Stomach smooth muscle (tissue), 2 donors: Measurements from ENCODE around the gene EML3.

Experiments used
- H3K27ac ChIP-seq: one replicate; pipeline ENCODE4 v1.7.0; 2013; ENCODE audit warnings: mild to moderate bottlenecking, low read length, inconsistent platforms
- H3K27me3 ChIP-seq, 2 donors: one replicate each; pipeline ENCODE4 v1.7.0; 2013; ENCODE audit warnings: low read length in 2 of 2; ENCODE audit not compliant: insufficient read depth in 2 of 2, control insufficient read depth in 1 of 2
- H3K36me3 ChIP-seq, 2 donors: one replicate each; pipeline ENCODE4 v1.7.0; 2013; ENCODE audit warnings: low read length in 2 of 2; ENCODE audit not compliant: control insufficient read depth in 2 of 2, insufficient read depth in 2 of 2
- H3K4me1 ChIP-seq: one replicate; pipeline ENCODE4 v1.7.0; 2013; ENCODE audit warnings: low read length; ENCODE audit not compliant: control insufficient read depth, insufficient read depth
- H3K4me3 ChIP-seq, 2 donors: one replicate each; pipeline ENCODE4 v1.7.0; 2013; ENCODE audit warnings: low read length in 2 of 2
- H3K9ac ChIP-seq, 2 donors: one replicate each; pipeline ENCODE4 v1.7.0; 2013; ENCODE audit warnings: low read length in 2 of 2, mild to moderate bottlenecking in 1 of 2
- H3K9me3 ChIP-seq, 2 donors: one replicate each; pipeline ENCODE4 v1.7.0; 2013; ENCODE audit warnings: low read length in 2 of 2; ENCODE audit not compliant: control insufficient read depth in 2 of 2
- donor health status: healthy.
- donor health status: Pancreatic carcinoma.

Gene EML3

DNA sequence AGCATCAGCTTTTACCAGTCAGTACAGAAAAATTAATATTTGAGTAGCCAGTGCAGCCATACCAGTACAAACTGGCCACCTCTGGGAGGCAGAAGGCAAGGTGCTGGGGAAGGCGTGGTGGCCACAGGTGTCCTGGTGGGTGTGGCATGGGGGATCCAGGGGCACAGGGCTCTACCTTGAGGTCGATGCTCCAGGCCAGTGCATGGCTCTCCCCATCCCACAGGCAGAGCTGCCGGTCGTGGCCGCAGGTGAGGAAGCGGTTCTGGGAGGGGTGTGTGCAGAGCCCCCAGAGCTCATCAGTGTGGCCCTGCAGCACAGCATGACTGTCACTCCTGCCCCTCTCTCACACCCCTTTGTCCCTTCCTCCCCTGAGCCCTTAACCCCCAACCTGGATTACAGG is 7.1 kb downstream of the EML3 start:
- H3K27ac ChIP-seq, result no peak overlapping the region

DNA sequence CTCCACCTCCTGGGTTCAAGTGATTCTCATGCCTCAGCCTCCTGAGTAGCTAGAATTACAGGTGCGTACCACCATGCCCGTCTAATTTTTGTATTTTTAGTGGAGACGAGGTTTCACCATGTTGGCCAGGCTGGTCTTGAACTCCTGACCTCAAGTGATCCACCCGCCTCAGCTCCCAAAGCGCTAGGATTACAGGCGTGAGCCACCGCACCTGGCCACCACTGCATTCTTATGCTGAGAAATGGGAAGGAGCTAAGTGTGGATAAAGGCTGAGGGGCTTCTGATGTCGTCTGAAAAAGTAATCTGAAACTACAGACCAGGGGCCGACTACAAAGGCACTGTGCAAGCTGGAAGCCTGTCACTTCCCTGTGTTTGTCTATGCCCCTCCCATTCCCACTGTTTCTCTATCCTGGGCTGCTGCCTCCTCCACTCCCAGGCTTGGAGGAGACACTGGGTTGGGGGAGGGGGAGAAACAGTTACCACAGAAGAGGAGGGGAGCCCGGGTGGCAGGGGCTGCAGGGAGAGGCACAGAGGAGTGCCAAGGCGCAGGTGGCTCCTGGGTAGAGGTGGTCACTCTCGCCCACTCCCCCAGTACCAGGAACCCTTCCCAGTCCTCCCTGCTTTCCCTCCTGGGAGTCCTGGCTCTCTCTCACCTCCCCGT is 8.0 kb downstream of the EML3 start:
- Histone ChIP-seq H3K4me3 (no peak overlapping the region), H3K9me3 (no peaks in the 10 kb centered on the region), H3K9ac (peak overlapping the region in 1 of 2 donors; percentile 13), H3K4me1 (peaks cover 38% of the 10 kb centered on the region), H3K27me3 (no peaks in the 10 kb centered on the region), H3K27ac (no peak overlapping the region), H3K36me3 (peaks cover 14% of the 10 kb centered on the region in 2 donors)

More for the DNA sequence above, 7.1 kb downstream of the EML3 start:
- Histone ChIP-seq H3K27me3 (no peaks in the 10 kb centered on the region), H3K4me3 (no peak overlapping the region), H3K36me3 (peaks cover 14 to 16% of the 10 kb centered on the region in 2 donors), H3K9me3 (no peaks in the 10 kb centered on the region), H3K4me1 (peaks cover 34% of the 10 kb centered on the region), H3K9ac (no peak overlapping the region)

DNA sequence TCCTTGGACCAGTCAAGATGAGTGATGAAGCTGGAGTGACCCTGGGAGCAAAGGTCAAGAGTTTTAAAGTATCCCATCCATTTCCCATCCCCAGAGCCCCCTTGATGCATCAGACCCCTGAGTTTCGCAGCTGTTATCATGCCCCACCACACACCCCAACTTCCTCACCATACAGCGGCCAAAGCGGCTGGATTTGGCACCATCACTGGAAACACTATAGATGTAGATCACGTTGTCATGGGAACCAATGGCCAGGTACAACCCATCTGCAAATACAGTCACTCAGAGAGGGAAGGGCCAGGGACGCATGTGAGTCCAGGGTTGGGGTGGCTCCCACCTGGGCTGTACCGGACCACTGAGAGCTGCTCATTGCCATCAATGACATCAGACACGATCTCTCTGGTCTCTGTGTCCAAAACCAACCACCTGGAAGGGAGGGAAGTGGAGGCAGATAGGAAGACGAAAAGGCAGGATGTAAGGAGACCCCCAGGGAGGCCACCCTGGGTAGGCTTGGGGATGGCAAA is 8.7 kb downstream of the EML3 start:
- Histone ChIP-seq H3K27ac (no peak overlapping the region), H3K9ac (no peak overlapping the region), H3K27me3 (no peaks in the 10 kb centered on the region), H3K9me3 (no peaks in the 10 kb centered on the region), H3K4me3 (no peak overlapping the region), H3K36me3 (peaks cover 10 to 12% of the 10 kb centered on the region in 2 donors), H3K4me1 (peaks cover 42% of the 10 kb centered on the region)

DNA sequence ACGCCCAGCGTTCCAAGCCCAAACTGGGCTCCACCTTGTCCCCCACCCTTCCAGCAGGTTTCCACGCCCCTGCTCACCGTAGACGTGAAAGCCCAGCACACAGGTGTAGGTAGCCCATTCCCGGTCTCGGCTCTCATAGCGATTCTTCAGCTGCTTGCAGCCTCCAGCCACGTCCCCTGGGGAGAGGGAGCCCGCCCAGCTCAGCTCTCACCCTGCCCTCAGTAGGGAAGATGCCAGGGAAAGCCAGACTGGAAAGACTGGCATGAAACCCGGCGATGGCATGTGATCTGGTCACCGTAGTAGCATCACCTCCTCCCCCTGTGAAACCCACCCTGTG is 9.5 kb downstream of the EML3 start:
- no peaks in the 10 kb centered on the region for H3K27me3 ChIP-seq
- peak overlapping the region; percentile 89 for H3K27ac ChIP-seq
- H3K9me3 ChIP-seq, result no peaks in the 10 kb centered on the region
- peak overlapping the region; percentile 72 to 89 for H3K4me3 ChIP-seq
- peaks cover 50% of the 10 kb centered on the region for H3K4me1 ChIP-seq
- H3K36me3 ChIP-seq, result peaks cover 10 to 12% of the 10 kb centered on the region in 2 donors
- peak overlapping the region; percentile 52 to 72 for H3K9ac ChIP-seq

DNA sequence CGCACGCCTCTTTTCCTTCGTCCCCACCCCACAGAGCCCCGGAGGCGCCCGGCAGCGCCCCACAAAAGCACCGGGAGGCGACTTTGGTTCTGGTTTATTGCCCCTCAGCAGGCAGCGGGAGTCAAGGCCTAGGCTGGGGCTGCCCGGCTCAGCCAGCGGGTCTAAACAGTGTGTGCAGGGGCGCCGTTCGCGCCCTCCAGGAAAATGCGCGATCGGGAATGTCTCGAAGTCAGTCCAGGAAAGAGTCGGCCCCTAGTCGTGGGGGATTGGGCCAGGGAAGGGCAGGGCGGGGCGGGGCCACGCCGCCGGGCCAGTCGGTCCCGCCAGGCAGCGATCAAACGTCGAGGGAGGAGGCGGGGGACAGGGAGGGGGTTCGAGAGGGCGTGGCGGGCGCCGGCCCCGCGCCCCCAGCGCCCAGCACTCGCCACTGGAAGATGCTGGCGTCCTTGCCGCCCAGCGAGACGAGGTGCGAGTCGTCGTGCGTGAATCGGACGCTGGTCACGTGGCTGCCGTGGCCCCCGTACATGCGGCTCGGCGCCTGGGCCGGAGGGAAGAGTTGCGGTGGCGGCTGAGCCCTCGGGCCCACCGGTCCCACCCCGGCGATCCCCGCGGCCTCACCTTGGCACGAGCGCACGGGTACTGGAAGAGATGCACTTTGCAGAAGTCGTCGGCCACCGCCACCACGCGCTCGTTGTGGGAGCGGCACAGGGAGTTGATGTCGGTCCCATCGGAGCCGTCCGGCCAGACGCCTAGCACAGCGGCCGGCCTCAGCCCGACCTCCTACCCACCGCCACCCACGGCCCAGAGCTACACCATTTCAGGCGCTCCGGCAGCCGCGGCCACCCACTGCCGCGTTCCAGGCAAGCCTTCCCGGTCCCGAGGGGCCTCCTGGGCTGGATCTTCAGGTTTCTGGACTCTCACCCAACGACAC is 10.2 kb downstream of the EML3 start:
- Histone ChIP-seq H3K9me3 (no peaks in the 10 kb centered on the region), H3K27me3 (no peaks in the 10 kb centered on the region), H3K4me1 (peaks cover 51% of the 10 kb centered on the region), H3K27ac (peak overlapping the region; percentile 89), H3K4me3 (peak overlapping the region; percentile 72 to 89), H3K9ac (peak overlapping the region; percentile 52 to 72), H3K36me3 (peaks cover 15 to 18% of the 10 kb centered on the region in 2 donors)

DNA sequence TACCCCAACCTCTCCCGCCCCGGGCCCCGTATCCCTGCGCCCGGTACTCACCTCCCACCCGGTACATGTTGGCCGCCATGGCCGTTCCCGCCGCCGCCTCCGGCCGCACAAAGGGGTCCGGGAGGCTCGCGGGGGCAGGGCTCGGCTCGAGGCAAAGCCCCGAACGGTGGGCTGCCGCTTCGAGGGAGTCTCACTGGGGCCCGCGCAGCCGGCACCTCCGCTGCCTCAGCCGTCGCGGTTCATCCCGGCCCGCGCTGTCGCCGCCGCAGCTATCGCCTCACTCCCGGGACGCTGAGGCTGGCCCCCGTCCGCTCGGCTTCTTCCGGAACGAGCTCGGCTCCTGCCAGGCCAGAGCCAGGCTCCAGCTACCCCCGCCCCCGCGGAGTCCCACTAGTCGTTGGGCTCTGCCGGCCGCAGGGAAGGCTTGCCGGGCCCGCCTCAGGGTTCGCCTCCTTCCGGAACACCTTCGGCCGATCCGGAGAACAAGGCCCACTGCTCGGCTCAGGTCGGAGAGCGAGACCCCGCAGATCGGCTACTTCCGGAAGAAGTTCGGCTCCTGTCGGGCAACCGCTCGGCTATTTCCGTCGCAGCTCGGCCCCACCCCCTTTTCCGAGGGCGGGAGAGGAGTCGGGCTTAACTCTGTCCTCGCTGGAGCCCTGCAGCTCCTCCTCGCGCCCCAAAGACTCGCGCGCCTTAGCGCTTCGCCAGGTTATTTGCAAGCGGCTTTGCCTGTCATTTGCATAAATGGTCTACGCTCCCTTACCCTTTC is 11.0 kb downstream of the EML3 start, which contains the start of gene MTA2:
Gene MTA2, minus strand, starts transcription at position 494 of the 769 bp plus-strand sequence. Its CDS starts 415 bp downstream, at position 79.
- peak within 1 kb of the TSS; percentile 88 to 90 for H3K9ac ChIP-seq
- peaks cover 19 to 24% of the 10 kb centered on the region in 2 donors for H3K36me3 ChIP-seq
- peak within 1 kb of the TSS; percentile 89 for H3K27ac ChIP-seq
- peaks cover 51% of the 10 kb centered on the region for H3K4me1 ChIP-seq
- no peaks in the 10 kb centered on the region for H3K9me3 ChIP-seq
- H3K4me3 ChIP-seq, result peak within 1 kb of the TSS; percentile 76 to 89
- no peaks in the 10 kb centered on the region for H3K27me3 ChIP-seq

DNA sequence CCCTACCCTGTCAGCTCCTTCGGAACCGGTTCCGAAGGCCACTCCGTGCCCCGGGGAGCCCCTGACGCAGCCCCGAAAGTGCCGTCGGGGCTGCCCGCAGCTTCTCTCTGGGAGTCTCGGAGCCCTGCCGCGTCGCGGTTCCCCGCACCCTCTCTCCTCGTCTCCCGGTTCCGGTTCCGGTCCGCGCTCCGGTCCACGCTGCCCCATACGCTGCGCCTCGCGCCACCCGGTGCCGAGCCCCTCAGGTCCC is 11.5 kb downstream of the EML3 start:
- Histone ChIP-seq H3K4me3 (peak overlapping the region; percentile 76 to 89), H3K36me3 (peaks cover 22 to 28% of the 10 kb centered on the region in 2 donors), H3K9ac (peak overlapping the region; percentile 88 to 90), H3K27ac (peak overlapping the region; percentile 89), H3K4me1 (peaks cover 51% of the 10 kb centered on the region), H3K9me3 (no peaks in the 10 kb centered on the region), H3K27me3 (no peaks in the 10 kb centered on the region)

DNA sequence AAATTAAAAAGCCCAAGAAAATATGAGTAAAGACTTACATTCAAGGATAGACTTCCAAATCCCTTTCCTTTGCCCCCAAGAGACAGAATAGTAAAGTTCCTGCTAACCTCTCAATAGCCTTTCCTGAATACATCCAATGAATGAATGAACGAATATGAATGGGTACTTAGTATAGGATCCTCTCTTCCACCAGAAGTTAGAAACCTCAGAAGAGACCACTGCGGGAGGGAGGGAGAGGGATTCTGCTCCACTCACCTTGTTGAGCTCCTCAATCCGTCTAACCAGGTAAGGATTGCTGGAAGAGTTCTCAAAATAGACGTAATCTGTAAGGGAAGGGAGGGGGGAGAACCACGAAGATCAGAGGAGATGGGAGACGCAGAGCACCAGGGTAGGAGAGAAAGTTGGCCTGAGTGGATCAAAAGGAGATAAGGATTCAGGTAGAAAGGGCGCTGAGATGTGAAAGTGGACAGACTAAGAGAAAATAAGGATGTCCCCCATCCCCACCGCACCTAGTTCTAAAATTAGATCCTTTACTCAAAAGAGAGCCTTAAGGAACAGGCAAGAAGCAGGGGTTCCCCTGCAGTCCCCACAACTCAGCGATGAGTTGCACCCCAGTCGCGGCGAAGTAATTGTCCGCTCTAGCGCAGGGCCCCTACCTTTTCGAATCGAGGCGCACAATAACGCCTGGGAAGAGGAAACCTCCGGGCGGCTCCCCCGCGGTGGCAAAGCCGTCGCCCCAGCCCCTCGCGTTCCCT is 12.0 kb downstream of the EML3 start:
- H3K9ac ChIP-seq, result peak overlapping the region; percentile 88 to 90
- H3K27ac ChIP-seq, result peak overlapping the region; percentile 89
- peaks cover 51% of the 10 kb centered on the region for H3K4me1 ChIP-seq
- no peaks in the 10 kb centered on the region for H3K9me3 ChIP-seq
- peaks cover 25 to 28% of the 10 kb centered on the region in 2 donors for H3K36me3 ChIP-seq
- peak overlapping the region; percentile 76 to 89 for H3K4me3 ChIP-seq
- H3K27me3 ChIP-seq, result no peaks in the 10 kb centered on the region

DNA sequence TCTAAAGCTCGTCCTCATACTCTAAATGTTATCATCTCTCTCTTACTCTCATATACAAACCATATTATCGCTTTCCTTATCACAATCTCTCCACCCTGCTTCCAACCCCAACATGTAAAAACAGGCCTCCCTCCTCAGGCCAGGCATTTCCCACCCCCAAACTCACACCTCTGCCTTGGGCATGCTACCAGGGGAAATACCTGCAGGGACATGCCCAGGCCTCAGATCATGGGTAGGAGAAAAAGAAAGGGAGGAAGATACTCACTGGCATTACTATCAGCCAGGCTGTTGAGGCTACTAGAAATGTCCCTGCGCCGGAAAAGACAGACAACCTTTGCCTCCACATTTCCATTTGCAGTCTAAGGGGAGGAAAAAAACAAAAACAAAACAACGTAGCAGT is 12.7 kb downstream of the EML3 start:
- Histone ChIP-seq H3K27ac (peak overlapping the region; percentile 89), H3K4me3 (peak overlapping the region; percentile 76 to 89), H3K9ac (peak overlapping the region; percentile 88 to 90), H3K27me3 (no peaks in the 10 kb centered on the region), H3K36me3 (peaks cover 32 to 34% of the 10 kb centered on the region in 2 donors), H3K4me1 (peaks cover 48% of the 10 kb centered on the region), H3K9me3 (no peaks in the 10 kb centered on the region)
